CD4-positive, alpha-beta memory T cell (primary cell): ENCODE data around the gene ZKSCAN8. TPM values are rescaled to one million over a fixed set of nuclear protein-coding genes. Genes with fewer than 3 reads are reported as not detected.
"Not testable (repeated sequence)": the region's sequence is repeated elsewhere in the genome, so short reads cannot be mapped to it uniquely, and the experiment has no call there.

Source experiments
- CTCF ChIA-PET: fragments of 350-600 bp; sonication (Branson Sonifier 250); formaldehyde crosslinking; loops from one replicate; lab custom pipeline; 2021; ENCODE audit warnings: inconsistent platforms; ENCODE audit not compliant: partially characterized antibody; lab: Charles Lee
- POLR2A ChIA-PET: fragments of 350-600 bp; sonication (Branson Sonifier 250); formaldehyde crosslinking; loops from one replicate; lab custom pipeline; 2021; ENCODE audit not compliant: partially characterized antibody; lab: Charles Lee
- DNase-seq, 5 donors: peaks; one replicate each; pipeline versions ENCODE4 v3.0.0 to v3.0.0-alpha.2; 2020 to 2022; ENCODE audit warnings: mixed read lengths in 1 of 5
- H3K27ac ChIP-seq: one replicate; pipeline ENCODE4 v1.7.0; 2013; ENCODE audit warnings: low read depth, low read length
- H3K27me3 ChIP-seq: 2 replicates; pipeline ENCODE4 v1.7.0; 2013; ENCODE audit warnings: mild to moderate bottlenecking, low read length, moderate library complexity; ENCODE audit not compliant: insufficient read depth
- H3K36me3 ChIP-seq: 2 replicates; pipeline ENCODE4 v1.7.0; 2013; ENCODE audit warnings: mild to moderate bottlenecking, low read length, moderate library complexity; ENCODE audit not compliant: insufficient read depth
- H3K4me1 ChIP-seq: 2 replicates; pipeline ENCODE4 v1.7.0; 2013; ENCODE audit warnings: mild to moderate bottlenecking, low read length, moderate library complexity; ENCODE audit not compliant: insufficient read depth
- H3K4me3 ChIP-seq, 2 donors: one replicate each; pipeline ENCODE4 v1.7.0; 2013; ENCODE audit warnings: low read length in 2 of 2, mild to moderate bottlenecking in 1 of 2
- H3K9me3 ChIP-seq, 2 donors: one replicate each; pipeline ENCODE4 v1.7.0; 2013; ENCODE audit warnings: low read length in 2 of 2, control low read depth in 1 of 2; ENCODE audit not compliant: control insufficient read depth in 1 of 2
- H3K27ac Mint-ChIP-seq, 7 donors: one replicate each; pipeline ENCODE4 v1.8.0; 2020 to 2021; ENCODE audit warnings: mixed read lengths in 7 of 7, mild to moderate bottlenecking in 6 of 7, inconsistent platforms in 3 of 7, moderate library complexity in 3 of 7
- H3K27me3 Mint-ChIP-seq, 2 donors: one replicate each; pipeline ENCODE4 v1.8.0; 2020 to 2021; ENCODE audit warnings: mixed read lengths in 2 of 2
- H3K36me3 Mint-ChIP-seq, 2 donors: one replicate each; pipeline ENCODE4 v1.8.0; 2020 to 2021; ENCODE audit warnings: mixed read lengths in 2 of 2, inconsistent platforms in 1 of 2, mild to moderate bottlenecking in 1 of 2
- H3K4me1 Mint-ChIP-seq, 4 donors: one replicate each; pipeline ENCODE4 v1.8.0; 2020 to 2021; ENCODE audit warnings: mixed read lengths in 4 of 4, mild to moderate bottlenecking in 1 of 4
- H3K4me3 Mint-ChIP-seq, 8 donors: one replicate each; pipeline ENCODE4 v1.8.0; 2020 to 2021; ENCODE audit warnings: mixed read lengths in 8 of 8, mild to moderate bottlenecking in 7 of 8, moderate library complexity in 6 of 8, inconsistent platforms in 3 of 8
- H3K9me3 Mint-ChIP-seq, 8 donors: one replicate each; pipeline ENCODE4 v1.8.0; 2020 to 2021; ENCODE audit warnings: mixed read lengths in 8 of 8, mild to moderate bottlenecking in 5 of 8, inconsistent platforms in 3 of 8, moderate library complexity in 1 of 8
- intact Hi-C: fragments of 100-400 bp; cut with micrococcal nuclease; formaldehyde crosslinking; loops from one replicate; pipeline ENCODE4 v1.15.1; 2023
- polyA plus RNA-seq, 2 donors: library from polyadenylated mRNA; unstranded; fragments of 300-500 nt; fragmentation: Illumina TruSeq; gene quantifications; one replicate each; pipeline ENCODE4 v1.2.3, GENCODE V29; 2021
- total RNA-seq, 2 experiments: library from RNA; stranded (reverse); gene quantifications; one replicate each; pipeline ENCODE4 v1.2.3, GENCODE V29; 2021

The ZKSCAN8 gene
- total RNA-seq (10 to 100 TPM; 40.8 to 43.3 TPM), polyA plus RNA-seq (1 to 10 TPM in 1 of 2 donors, not detected in 1; 1.8 TPM)

DNA sequence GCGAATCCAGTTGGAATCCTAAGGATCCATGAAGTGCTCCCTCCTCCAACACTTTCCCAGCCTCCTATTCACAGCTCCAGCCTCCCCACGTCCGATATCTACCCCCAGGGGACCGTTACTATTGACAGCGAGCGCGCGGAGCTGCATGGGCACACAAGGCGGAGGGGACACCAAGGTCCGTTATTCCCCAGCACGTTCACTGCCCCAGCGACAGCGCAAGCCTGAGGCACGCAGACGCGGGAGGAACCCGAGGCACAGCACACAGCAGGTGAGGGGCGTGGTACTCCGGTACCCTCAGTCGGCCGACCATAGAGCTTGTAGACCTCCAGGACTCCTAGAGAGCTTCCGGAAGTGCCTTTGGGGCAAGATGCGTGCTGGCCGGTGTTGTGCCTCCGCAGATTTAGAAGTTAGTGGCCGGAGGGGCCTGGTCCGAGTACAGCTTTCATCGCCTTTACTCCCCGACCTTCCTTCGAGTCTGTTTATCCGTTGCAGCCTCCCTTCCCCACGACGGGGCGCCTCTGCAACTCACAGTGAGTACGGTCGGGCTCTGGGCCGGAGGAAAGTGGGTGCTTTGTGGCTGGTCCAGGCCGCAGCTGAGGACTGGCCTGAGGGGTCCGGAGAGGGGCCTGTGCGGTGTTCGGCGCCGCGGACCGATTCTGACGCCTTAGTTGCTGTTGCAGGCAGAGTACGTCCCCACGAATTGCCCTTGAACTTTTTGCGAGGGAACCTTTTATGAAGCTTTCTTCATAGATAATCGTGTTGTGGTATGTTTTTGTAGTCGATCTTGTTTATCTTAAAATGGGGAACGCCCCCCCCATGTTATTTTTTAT, at the start of gene ZKSCAN8:
TSS of gene ZKSCAN8 (plus strand) at position 384 of the 830 bp plus-strand sequence. CDS start 6,525 bp downstream, outside the sequence.
- ChIA-PET POLR2A (interaction anchor here (0.6 to 8.6 kb wide), 25 partner anchors 8 to 743 kb away, joined by 3 to 132 read pairs (median 4); partner anchors contain the start of genes ZKSCAN3, ZKSCAN4, ZNF165 and ZSCAN12), CTCF (interaction anchor here (0.6 to 4.0 kb wide), 16 partner anchors 10 to 217 kb away, joined by 3 to 44 read pairs (median 4); partner anchors contain the start of genes ZKSCAN4, ZSCAN16 and ZSCAN26)
- intact Hi-C loops = loop anchor here (1.0 to 5.0 kb wide), 5 partner anchors 17 to 258 kb away; partner anchors contain the start of genes ZKSCAN4, ZNF165, ZSCAN12 and ZSCAN16
- Histone ChIP-seq H3K4me3 (peak within 1 kb of the TSS; percentile 77 to 88), H3K36me3 (peaks cover 13% of the 10 kb centered on the region), H3K9me3 (no peaks in the 10 kb centered on the region), H3K27me3 (no peaks in the 10 kb centered on the region), H3K27ac (peak within 1 kb of the TSS; percentile 70), H3K4me1 (peaks cover 56% of the 10 kb centered on the region)
- no peaks in the 10 kb centered on the region for H3K27me3 Mint-ChIP-seq
- H3K36me3 Mint-ChIP-seq = peaks cover 21 to 46% of the 10 kb centered on the region in 2 donors
- H3K27ac Mint-ChIP-seq = peak within 1 kb of the TSS; percentile 95 to 98 (median 96)
- H3K9me3 Mint-ChIP-seq = no peaks in the 10 kb centered on the region
- peak; percentile 76 to 84 (median 77) for DNase-seq
- H3K4me3 Mint-ChIP-seq = peak within 1 kb of the TSS; percentile 91 to 99 (median 96)
- peaks cover 42 to 85% (median 62%) of the 10 kb centered on the region in 4 donors for H3K4me1 Mint-ChIP-seq

DNA sequence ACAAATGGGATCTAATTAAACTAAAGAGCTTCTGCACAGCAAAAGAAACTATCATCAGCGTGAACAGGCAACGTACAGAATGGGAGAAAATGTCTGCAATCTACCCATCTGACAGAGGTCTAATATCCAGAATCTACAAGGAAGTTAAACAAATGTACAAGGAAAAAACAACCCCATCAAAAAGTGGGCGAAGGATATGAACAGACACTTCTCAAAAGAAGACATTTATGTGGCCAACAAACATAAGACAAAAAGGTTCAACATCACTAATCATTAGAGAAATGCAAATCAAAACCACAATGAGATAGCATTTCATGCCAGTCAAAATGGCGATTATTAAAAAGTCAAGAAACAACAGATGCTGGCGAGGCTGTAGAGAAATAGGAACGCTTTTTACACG, 39.5 kb upstream of the ZKSCAN8 start:
- H3K4me3 ChIP-seq, CTCF ChIA-PET, POLR2A ChIA-PET, H3K9me3 ChIP-seq, DNase-seq, H3K27me3 Mint-ChIP-seq, H3K27ac ChIP-seq, H3K36me3 Mint-ChIP-seq, H3K27me3 ChIP-seq, H3K27ac Mint-ChIP-seq, H3K36me3 ChIP-seq, H3K9me3 Mint-ChIP-seq, intact Hi-C loops: not testable (repeated sequence)
- peaks cover 13% of the 10 kb centered on the region for H3K4me1 ChIP-seq
- Mint-ChIP-seq H3K4me3 (peak overlapping the region in 1 of 8 donors; percentile 10), H3K4me1 (peaks cover 3 to 17% (median 11%) of the 10 kb centered on the region in 4 donors)

DNA sequence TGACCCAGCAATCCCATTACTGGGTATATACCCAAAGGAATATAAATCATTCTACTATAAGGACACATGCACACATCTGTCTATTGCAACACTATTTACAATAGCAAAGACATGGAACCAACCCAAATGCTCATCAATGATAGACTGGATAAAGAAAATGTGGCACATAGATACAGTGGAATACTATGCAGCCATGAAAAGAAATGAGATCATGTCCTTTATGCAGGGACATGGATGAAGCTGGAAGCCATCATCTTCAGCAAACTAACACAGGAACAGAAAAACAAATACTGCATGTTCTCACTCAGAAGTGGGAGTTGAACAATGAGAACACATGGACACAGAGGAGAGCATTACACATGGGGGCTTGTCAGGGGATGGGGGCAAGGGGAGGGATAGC, 39.0 kb upstream of the ZKSCAN8 start:
- H3K4me1 ChIP-seq = peaks cover 13% of the 10 kb centered on the region
- H3K4me3 ChIP-seq, H3K36me3 Mint-ChIP-seq, POLR2A ChIA-PET, intact Hi-C loops, H3K36me3 ChIP-seq, H3K27me3 Mint-ChIP-seq, H3K9me3 ChIP-seq, H3K27ac ChIP-seq, H3K9me3 Mint-ChIP-seq, DNase-seq, H3K27me3 ChIP-seq, CTCF ChIA-PET: not testable (repeated sequence)
- Mint-ChIP-seq H3K4me3 (peak overlapping the region in 5 of 8 donors; percentile 4 to 61 (median 32)), H3K4me1 (peaks cover 3 to 17% (median 11%) of the 10 kb centered on the region in 4 donors), H3K27ac (peak overlapping the region in 1 of 7 donors; percentile 39)

DNA sequence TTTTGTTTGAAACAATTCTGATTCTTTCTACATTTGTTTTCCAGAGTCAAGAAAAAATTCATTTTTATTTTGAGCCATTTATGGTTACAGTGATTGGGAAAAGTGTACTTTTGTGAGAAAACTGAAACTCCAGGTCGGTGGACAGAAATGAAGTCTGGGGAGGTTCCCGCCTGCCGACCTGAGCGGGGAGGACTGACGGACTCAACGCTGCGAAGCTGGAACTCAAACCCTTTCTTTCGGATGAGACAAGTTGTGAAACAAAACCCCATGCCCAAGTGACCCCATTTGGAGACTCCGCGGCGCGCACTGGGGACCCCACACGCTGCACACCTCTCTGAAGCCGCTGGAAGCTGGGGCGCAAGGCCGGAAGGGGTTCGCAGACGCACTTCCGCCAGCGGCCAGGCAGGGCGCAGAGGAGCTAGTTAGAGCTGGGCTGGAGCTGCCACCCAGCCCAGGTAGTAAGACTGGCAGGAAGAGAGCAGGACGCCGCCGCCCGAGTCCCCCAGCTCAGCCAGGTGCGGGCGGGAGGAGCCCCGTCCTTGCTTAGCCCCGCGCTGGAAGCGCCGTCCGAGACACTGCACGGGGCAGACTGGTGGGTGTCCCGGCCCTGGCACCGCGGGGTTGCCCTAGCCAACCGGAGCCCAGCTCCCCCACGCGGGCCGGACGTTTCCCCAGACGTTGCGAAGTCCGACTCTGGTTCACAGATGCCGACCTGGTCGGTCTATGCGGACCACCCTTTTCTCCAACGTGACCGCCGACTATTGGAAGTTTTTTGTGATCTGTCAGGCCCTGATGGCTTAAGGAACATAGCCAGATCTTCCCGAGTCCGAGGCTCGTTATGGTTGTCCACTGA, 37.1 kb upstream of the ZKSCAN8 start:
- POLR2A ChIA-PET = interaction anchor here (0.5 to 3.3 kb wide), 19 partner anchors 12 to 1545 kb away, joined by 3 to 40 read pairs (median 5); partner anchors contain the start of genes ZKSCAN4, ZKSCAN8, ZNF165 and ZSCAN12

DNA sequence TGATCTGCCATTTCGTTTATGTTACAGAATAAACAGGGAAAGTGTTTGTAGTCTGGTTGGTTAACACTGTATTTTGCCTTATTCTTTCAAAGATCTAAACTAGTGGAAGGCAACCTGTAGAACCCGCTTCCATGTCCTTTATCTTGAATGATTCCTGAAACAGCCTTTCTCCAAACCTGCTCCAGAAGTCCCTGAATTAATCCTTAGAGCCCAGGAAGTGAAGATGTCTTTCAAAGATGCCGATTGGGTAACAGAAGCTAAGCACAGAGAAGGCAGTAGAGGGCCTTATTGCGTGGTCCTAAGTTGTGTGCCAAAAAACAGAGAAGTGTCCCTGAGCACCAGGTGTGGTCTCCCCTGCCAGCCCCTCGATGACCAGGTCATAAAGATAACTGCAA, 36.4 kb upstream of the ZKSCAN8 start:
- peak overlapping the region; percentile 72 for H3K27ac ChIP-seq
- H3K4me1 Mint-ChIP-seq = peaks cover 3 to 17% (median 11%) of the 10 kb centered on the region in 4 donors
- peaks cover 3 to 10% of the 10 kb centered on the region in 2 donors for H3K27me3 Mint-ChIP-seq
- peaks cover 0 to 2% of the 10 kb centered on the region in 2 donors for H3K36me3 Mint-ChIP-seq
- ChIA-PET CTCF (interaction anchor here (0.5 to 2.7 kb wide), 17 partner anchors 11 to 324 kb away, joined by 3 to 19 read pairs (median 5); partner anchors contain the start of genes NKAPL, ZKSCAN4, ZKSCAN8 and ZSCAN16), POLR2A (interaction anchor here (0.5 to 3.3 kb wide), 18 partner anchors 12 to 1544 kb away, joined by 3 to 40 read pairs (median 6); partner anchors contain the start of genes ZKSCAN4, ZKSCAN8, ZNF165 and ZSCAN12)
- no peaks in the 10 kb centered on the region for H3K9me3 Mint-ChIP-seq
- H3K4me3 Mint-ChIP-seq = peak overlapping the region; percentile 85 to 96 (median 92)
- H3K4me1 ChIP-seq = peaks cover 13% of the 10 kb centered on the region
- intact Hi-C loops = no loop called here
- H3K27ac Mint-ChIP-seq = peak overlapping the region; percentile 80 to 97 (median 93)
- H3K36me3 ChIP-seq = no peaks in the 10 kb centered on the region
- H3K9me3 ChIP-seq = no peaks in the 10 kb centered on the region
- peak overlapping the region; percentile 59 to 67 for H3K4me3 ChIP-seq
- no peak for DNase-seq
- no peaks in the 10 kb centered on the region for H3K27me3 ChIP-seq

More for the DNA sequence above, 37.1 kb upstream of the ZKSCAN8 start:
- CTCF ChIA-PET = interaction anchor here (0.5 to 2.7 kb wide), 18 partner anchors 12 to 323 kb away, joined by 3 to 19 read pairs (median 4); partner anchors contain the start of genes NKAPL, ZKSCAN4, ZKSCAN8 and ZSCAN16
- H3K4me1 ChIP-seq = peaks cover 13% of the 10 kb centered on the region
- H3K4me3 ChIP-seq = peak overlapping the region; percentile 59 to 67
- H3K36me3 ChIP-seq = no peaks in the 10 kb centered on the region
- intact Hi-C loops = loop anchor here (1.0 kb wide), 5 partner anchors 20 to 295 kb away; partner anchors contain the start of genes ZKSCAN4, ZNF165, ZSCAN12 and ZSCAN16
- H3K36me3 Mint-ChIP-seq = peaks cover 0 to 2% of the 10 kb centered on the region in 2 donors
- DNase-seq = peak; percentile 79 to 83 (median 82)
- no peaks in the 10 kb centered on the region for H3K9me3 ChIP-seq
- peak overlapping the region; percentile 85 to 96 (median 92) for H3K4me3 Mint-ChIP-seq
- peaks cover 3 to 17% (median 11%) of the 10 kb centered on the region in 4 donors for H3K4me1 Mint-ChIP-seq
- peak overlapping the region; percentile 72 for H3K27ac ChIP-seq
- no peaks in the 10 kb centered on the region for H3K9me3 Mint-ChIP-seq
- H3K27ac Mint-ChIP-seq = peak overlapping the region; percentile 80 to 97 (median 93)
- H3K27me3 Mint-ChIP-seq = peaks cover 3 to 11% of the 10 kb centered on the region in 2 donors
- H3K27me3 ChIP-seq = no peaks in the 10 kb centered on the region

DNA sequence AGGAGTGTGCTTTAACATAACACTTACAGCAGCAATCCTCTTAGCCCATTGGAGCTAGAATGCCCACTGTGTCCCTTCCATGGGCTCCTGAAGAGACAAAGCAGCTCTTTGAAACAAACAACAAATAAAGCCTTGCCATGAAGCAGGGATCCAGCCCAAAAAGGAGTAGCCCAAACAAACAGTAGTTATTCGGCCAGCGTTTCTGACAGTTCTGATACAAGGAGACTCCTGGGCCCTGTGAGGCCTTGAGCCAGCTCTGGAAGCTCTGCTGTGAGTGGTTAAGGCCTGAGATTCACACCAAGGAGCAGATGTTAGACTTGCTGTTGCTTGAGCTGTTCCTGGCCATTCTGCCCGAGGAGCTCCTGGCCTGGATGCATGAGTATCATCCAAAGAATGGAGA, 34.2 kb upstream of the ZKSCAN8 start:
- Histone ChIP-seq H3K27ac (no peak overlapping the region), H3K9me3 (no peaks in the 10 kb centered on the region), H3K4me1 (peaks cover 13% of the 10 kb centered on the region), H3K36me3 (no peaks in the 10 kb centered on the region), H3K4me3 (no peak overlapping the region), H3K27me3 (no peaks in the 10 kb centered on the region)
- H3K27me3 Mint-ChIP-seq = peaks cover 3 to 10% of the 10 kb centered on the region in 2 donors
- ChIA-PET POLR2A (interaction anchor here (1.0 kb wide), 1 partner anchor 17 kb away, joined by 3 read pairs; the partner anchor contains the start of gene ZSCAN16), CTCF (interaction anchor here (1.6 kb wide), 1 partner anchor 145 kb away, joined by 4 read pairs; the partner anchor contains the start of gene ZKSCAN4)
- intact Hi-C loops = no loop called here
- no peak overlapping the region for H3K27ac Mint-ChIP-seq
- H3K36me3 Mint-ChIP-seq = peaks cover 0 to 2% of the 10 kb centered on the region in 2 donors
- DNase-seq = no peak
- no peaks in the 10 kb centered on the region for H3K9me3 Mint-ChIP-seq
- H3K4me3 Mint-ChIP-seq = no peak overlapping the region
- H3K4me1 Mint-ChIP-seq = peaks cover 3 to 17% (median 11%) of the 10 kb centered on the region in 4 donors
